DMS114 treated with DMSO at 0.1 percent for 48 hours (cell line): ENCODE measurements around the gene TANC1.
"Not testable (repeated sequence)": the region's sequence is repeated elsewhere in the genome, so short reads cannot be mapped to it uniquely, and the experiment has no call there.

Experiments
- DNase-seq: peaks from one replicate; lab custom pipeline; 2025; ENCODE audit not compliant: unreplicated experiment; lab: John Stamatoyannopoulos, UW

TANC1 gene

DNA sequence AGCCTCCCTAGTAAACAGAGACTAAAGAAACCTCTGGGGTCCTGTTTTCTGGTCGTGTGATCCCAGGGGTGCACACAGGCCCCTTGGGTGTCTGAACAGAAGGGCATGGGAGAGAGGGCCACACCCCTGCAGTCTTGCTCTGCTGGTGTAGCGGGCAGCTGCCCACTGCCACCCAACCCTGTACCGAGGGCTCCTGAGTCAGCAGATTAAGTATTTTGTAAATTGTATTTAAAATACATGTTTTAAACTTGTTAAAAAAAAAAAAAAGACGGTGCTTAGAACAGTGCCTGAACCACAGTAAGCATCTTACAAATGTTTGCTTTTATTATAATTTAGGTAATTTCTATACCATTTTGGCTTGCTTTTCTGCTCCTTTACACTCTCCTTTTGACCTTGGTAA lies 113.7 kb downstream of the TANC1 start:
- DNase-seq: no peak

DNA sequence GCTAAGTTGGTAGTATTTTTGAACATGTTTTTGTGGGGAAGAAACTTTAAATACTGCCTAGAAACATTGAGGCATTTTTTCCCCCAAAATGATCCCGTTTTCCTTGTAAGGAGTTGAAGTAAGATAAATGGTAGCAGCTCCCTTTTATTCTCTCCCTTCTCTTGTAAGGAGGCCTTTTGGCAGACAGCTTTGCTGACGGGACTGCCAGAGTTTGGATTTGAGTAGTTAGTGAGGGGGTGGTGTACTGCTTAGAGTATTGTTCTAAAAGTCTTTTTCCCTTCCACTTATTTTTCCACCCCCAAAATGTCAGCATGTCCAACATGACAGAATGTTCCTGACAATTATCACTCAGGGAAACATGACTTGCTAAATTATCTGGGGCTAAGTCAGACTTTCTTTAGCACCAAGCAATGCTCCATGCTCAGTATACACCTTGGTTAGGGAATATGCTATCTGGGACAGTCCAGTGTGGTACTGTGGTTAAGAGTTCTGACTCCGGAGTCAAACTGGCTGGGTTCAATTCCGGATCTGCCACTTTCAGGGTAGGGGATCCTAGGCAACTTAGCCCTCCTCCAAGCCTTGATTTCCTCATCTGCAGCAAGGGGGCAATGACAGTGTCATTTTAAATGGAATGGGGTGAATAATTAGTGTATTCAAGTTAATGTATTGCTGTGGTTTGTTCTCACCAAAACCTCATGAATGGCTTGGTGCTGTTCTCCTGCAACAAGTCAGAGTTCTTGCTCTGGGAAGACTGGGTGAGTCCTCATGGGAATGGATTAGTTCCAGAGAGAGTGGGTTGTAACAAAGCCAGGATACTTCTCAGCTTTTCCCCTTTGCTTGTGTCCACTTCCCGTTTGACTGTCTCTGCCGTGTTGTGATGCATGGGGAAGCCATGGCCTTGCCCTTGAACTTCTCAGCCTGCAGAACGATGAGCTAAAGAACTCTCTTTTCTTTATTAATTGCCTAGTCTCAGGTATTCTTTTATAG lies 116.2 kb downstream of the TANC1 start:
- DNase-seq: no peak

DNA sequence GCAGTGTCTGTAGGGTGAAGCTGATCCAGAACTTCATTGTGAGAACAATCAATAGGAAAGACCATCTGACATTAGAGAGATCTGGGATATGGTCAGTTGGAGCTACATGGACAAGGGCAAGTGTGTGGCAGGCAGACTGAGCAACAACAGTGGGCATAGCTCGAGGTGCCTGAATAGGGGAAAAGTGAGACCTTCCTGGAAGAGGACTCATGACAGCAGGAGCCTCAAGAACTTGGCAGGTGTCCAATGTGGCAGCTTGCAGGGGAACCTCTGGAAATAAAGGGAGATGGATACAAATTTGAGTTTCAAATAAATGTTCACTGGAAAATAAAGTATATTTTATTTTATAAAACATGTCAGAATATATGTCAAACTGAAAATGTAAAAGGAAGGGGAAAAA lies 117.9 kb downstream of the TANC1 start:
- no peak for DNase-seq

DNA sequence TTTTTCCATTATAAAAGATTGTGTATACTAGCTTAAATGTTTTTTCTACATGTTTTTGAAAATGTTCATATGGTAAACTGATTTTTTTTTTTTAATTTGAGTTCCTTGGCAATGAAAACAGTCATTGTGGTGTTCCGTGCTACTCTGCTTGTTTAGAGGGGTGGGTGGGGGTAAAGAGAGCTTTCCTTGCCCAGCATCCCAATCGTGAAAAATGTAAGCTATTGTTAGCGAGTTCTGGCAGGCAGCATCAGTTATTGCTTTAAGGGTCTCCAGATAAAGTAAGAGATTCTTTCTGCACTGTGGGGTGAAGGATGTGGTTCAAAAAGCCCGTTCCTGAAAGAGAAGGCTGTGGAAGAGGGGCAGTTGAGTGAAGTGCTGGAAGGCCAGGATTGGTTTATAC lies 118.4 kb downstream of the TANC1 start:
- no peak for DNase-seq

DNA sequence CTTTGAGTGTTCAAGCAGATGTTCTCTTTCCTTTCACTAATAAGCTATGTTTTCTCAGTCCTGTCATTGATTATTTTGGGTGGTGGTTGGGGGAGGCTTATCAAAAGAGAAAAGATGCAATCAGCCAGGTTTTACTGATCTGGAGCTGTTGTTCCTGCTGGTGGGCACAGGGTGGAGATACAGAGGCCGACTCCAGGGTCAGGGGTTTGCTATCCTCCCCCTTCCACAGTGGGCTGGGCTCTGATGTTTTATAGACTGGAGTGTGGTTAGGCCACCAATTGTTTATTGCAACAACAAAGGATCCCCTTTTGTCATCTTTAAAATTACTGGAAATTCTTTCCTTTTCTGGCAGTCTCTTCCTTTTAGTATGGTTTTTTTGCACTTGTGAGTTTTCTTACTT lies 120.5 kb downstream of the TANC1 start:
- DNase-seq: no peak

DNA sequence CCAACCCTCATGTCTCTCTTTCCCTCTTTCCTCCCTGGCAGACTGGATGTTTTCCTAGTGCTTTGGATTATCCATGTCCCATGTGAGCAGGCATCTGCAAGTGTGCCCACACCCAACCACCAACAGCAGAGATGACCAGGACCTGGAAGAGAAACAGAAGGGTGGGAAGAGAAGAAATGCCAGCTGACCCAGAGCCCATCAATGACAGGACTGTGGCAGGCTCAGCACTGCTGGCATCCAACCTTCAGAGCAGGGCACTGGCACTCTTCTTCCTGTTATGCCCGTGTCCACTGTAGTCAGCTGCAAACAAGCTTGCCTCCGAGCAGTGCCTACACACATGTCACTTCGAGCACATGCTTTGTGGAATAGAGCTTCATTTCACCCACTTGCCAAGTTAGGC lies 121.1 kb downstream of the TANC1 start:
- DNase-seq: no peak

DNA sequence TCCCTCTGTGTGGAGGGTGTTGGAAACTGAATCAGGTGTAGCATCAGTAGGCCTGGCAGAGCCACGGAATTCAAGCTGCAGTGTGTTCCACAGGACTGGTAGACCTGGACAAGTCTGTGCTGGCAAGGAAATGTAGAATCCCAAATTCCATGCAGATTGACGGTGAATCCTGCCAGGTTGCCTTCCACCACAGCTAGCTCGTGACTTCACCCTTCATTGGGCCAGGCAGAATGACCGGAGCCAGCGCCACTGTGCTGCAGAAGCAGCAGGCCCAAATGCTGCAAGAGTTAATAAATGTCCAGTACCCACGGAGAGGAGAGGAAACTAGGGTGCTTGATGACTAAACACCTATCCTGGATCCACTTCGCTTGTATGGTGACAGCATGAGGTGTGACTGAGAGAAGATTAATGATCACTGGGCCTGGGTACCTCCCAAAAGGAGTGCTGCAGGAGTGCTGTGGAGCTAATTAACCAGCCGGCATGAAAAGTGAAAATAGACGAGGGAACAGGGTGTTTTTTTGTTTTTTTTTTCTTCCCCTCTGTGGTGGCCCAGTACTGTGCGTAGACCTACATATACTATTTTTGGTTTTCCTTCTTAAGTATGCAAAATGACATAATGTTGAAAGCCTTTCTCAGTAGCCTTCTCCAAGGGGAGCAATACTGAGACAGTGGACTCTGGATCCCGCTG lies 122.2 kb downstream of the TANC1 start:
- DNase-seq: no peak

DNA sequence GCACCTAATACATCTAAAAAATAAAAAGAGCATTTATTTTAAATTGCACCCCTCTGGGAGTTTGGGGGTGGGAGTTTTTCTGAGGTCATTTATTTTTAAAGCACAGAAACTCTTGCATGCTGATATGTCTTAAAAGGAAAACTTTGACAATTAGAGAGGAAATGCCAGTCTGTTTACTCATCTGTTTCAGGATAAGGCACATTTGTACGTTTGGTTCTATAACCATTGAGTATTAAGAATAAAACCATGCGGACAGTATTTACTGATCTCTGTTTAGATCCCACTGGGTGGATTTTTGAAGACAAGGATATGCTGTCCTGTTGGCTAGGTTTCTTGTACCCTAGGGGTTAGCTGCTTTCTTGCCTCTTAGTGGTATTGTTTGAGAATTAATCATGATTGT lies 122.9 kb downstream of the TANC1 start:
- DNase-seq: no peak

DNA sequence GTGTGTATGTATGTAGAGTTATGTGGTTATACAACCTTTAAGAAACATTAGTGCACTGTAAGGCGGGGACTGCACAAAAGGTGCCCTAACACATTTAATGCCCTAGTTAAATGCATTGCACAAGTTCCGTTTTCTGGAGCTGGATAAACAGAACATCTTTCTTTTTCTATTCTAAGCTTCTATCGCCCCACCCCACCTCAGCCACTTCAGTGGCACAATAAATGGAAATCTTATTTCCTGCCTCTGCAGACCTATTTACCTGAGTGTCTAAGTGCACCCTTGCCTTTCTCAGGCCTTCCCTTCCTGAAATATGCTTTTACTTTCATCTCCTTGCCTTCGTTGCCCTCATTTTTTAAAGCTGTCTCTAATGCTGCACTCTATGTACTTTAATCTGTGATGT lies 123.5 kb downstream of the TANC1 start:
- DNase-seq: no peak

DNA sequence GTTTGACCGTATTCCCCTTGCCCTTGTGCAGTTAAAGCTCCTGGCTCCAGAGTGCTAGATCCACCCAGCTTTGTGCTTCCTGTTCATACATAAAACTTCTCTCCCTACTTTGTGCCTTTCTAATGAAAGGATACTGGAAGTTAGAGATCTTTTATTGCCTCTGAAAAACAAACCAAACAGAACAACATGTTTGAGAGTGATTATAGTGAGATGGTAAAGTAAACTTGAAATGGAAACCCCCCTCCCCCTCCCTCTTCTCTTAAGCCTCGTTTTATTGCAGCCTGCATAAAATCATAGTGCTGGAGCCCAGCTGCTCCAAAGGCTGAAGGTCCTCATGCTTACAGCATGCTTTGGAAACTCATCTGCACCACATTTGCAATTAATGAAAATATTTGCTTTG lies 125.1 kb downstream of the TANC1 start:
- no peak for DNase-seq

DNA sequence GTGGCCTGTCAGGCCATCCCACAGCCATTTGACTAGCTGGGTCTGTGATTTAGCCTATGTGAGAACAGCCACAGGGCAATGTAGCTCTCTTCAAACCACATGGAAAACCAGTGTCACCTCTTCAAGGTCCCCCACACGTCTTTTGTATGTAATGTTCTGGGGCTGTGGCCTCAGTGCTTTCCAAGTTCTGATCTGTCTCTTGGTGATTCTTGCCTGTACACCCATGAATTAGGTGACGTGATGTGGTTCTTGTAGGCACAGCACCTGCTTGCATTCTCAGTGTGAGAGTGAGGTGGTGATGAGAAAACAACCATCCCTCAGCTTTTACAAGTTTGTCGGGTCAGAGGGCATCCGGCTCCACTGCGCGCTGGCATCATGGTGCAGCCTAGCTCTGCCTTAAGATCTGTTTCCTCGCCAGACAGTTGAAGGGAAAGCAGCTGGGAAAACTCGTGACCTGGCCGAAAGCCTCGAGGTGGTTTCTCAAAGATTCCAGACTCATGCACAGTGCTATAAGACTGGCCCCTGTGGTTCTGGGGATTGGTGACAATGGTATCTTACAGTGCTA lies 125.8 kb downstream of the TANC1 start:
- no peak for DNase-seq

DNA sequence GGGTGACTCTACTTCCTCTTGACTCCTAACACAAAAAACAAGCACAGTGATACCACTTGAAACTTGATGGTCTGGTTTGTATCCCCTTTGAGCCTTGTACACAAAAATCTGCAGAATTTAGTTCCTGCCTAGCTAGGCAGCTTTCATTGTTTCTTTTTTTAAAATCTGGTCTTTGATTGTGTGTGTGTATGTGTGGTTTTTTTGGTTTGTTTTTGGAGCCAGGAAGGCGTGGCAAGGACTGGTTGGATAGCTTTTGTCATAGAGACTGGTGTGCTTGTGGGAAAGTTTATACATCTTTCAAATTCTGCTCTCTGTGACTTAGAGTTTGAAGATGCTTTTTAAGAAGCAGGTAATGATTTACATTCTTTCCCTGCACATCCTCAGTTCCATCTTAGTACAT lies 127.4 kb downstream of the TANC1 start:
- no peak for DNase-seq

DNA sequence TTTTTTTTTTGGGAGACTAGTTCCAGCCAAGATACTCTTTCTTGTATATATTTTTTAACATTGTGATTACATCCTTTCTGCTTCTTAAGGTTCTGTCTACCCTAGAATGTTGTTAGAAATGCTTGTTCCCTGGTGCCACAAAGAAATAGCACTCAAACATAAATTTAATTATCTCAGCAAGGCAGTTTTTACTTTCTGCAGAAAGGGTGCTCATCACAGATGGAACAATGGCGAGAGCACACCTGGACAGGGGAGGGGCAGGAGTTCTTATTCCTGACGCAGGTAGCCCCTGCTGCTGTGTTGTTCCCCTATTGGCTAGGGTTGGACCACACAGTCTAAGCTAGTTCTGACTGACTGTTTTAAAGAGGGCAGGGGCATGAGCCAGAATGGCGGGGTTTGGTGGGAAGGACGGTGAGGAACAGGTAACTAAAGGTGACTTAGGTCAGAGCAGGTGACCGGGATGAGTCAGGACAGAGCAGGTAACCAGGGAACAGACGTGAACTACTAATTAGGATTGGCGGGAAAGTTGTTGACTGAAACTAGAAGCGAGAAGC lies 127.9 kb downstream of the TANC1 start:
- DNase-seq: not testable (repeated sequence)

DNA sequence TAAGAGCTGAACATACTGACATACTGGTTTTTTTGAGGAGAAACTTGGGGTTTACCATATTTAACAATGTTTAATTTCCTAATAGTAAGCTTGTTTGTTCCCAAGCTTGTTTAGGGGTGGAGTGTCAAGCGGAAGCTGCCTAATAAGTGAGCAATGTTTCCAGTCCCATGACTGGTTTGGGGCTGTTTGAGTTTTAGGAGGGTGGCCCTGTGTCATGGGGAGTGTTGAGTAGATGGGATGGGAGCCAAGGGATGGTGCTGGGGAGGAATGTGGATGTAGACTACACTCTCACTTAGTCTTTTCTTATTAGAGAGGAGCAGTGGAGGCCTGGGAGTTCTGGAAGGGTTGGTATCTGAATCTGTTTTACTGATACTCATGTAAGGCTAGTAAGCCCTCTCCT lies 128.5 kb downstream of the TANC1 start:
- no peak for DNase-seq

DNA sequence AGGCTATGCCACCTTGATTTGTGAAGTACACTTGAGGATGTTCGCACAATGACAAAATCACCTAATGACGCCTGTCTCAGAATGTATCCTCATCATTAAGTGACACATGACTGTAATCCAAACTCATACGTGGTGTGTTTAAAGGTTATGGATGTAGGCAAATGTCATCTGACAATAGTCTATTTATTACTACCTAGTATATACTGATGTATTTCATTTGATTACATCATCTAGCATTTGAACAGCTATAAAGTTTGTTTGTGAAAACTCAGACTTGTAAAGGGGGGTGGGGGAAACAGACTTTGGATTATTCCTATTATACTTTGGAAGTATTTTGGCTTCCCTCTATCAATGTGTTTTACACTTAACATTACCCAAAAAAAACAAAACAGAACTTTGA lies 129.9 kb downstream of the TANC1 start:
- no peak for DNase-seq

DNA sequence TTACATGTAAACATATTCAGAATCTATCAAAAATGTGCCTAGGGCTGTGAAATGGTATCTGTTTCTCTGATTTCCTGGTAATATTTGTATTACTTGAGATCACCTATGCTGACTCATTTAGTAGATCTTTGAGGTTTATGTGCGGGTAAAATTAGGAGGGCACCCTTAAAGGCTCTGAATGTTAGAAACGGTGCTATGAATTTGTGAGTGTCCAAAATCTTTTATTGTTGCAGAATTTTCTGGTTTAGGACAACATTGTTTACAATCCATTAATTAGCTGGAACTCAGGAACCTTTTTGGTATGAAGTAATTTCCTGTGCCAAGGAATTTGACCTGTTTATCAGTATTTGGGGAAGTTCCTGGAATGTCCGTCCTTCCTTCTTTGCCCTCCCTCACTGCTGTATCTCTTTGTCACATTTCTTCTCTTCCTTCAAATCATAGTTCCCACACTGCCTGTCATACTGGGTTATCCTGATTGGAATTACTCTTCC lies 130.5 kb downstream of the TANC1 start:
- no peak for DNase-seq

DNA sequence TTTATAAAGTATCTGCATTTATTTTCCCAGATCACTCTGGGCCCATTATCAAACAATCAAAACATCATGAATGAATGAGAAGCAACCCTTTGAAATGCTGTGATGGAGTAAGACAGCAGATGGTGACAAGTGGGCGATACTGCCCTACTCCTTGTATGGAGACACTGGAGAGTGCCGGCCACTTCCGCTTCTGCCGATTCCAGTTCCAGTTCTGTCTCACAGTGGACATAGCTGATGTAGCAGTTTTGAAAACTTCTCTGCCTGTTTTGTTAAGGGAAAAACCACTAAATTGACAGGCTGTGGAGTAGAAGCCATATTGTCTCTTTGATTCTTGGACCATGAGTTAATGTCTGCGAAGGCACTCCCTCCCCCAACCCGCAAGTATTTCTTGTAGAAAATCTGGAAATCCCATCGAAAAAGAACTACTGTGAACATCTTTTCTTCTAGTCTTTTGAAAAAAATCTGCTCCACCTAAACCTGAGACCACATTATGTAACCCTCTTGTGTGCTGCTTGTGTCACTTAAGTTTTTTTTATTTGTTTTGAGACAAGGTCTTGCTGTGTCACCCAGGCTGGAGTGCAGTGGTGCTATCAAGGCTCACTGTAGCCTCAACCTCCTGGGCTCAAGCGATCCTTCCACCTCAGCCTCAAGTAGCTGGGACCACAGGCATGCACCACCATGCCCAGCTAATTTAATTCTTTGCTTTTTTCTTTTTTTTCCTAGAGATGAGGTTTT lies 133.5 kb downstream of the TANC1 start:
- no peak for DNase-seq

DNA sequence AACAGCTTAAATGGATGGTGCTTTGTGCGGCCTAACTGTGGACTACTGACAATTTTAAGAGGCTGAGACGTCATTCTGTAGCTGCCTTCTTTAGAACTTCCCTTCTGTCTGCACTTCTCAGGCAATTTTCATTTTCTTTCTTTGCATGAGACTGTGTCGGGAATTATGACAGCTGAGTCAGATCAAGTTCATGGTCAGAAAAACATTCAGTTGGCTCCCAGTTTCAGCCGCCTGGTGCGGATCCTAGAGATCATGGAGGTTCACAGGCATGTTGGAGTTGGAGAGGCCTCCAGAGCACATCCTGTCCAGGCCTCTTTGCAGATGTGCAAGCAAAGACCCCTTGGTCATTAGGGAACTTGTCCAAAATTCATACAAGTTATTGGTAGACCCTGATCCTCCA lies 135.0 kb downstream of the TANC1 start:
- no peak for DNase-seq

DNA sequence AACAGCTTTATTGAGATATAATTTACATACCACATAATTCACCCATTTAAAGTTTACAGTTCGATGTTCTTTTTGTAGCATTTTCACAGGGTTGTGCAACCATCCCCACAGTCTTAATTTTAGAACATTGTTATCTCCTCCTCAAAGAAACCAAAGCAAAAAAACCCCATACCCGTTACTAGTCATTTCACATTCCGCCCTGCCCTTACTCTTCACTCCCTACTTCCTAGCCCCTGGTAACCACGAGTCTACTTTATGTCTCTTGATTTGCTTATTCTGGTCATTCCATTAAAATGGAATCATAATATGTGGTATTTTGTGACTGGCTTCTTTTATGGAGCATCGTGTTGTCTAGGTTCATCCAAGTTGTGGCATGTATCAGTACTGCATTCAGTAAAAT lies 137.7 kb downstream of the TANC1 start:
- DNase-seq: no peak

DNA sequence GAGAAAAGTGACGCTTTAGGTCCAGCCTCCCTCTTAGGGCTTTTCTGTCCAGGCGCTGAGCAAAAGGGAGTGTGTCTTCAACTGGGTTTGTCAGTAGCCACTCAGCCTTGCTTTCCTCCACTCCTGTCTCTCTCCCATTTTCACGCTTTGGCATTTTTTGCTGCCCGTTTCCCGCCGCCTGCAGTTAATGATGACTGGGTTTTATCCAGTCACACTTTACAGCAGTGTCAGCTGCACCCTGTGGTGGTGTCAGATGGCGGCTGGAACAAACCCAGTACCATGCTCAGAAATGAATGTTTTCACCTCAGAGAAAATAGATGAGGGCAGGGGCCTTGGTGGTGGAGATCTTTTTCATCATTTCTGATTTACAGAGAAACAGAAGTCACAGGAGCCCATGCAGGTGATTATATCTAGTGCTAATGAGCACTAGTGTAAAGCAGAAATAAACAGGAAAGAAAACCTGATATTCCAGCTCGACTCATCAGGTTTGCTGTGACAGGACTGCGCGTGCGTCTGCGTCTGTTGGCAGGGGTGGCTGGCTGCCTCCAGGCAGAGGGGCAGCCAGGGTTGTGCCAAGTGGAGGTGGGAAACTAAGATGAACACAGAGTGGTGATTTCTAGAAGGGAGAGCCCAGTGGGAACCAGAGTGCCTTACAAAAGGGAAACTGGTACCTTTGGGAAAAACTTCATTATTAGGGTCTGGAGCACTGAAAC lies 139.9 kb downstream of the TANC1 start:
- no peak for DNase-seq
